Bone marrow (tissue), 2 donors: Measurements from ENCODE around the gene CTDSPL.
"Not testable (repeated sequence)": the region's sequence is repeated elsewhere in the genome, so short reads cannot be mapped to it uniquely, and the experiment has no call there.

Experiments used
- DNase-seq, 2 donors: peaks; one replicate each; lab custom pipeline; 2025; lab: John Stamatoyannopoulos, UW

CTDSPL gene, protein sequence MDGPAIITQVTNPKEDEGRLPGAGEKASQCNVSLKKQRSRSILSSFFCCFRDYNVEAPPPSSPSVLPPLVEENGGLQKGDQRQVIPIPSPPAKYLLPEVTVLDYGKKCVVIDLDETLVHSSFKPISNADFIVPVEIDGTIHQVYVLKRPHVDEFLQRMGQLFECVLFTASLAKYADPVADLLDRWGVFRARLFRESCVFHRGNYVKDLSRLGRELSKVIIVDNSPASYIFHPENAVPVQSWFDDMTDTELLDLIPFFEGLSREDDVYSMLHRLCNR

DNA sequence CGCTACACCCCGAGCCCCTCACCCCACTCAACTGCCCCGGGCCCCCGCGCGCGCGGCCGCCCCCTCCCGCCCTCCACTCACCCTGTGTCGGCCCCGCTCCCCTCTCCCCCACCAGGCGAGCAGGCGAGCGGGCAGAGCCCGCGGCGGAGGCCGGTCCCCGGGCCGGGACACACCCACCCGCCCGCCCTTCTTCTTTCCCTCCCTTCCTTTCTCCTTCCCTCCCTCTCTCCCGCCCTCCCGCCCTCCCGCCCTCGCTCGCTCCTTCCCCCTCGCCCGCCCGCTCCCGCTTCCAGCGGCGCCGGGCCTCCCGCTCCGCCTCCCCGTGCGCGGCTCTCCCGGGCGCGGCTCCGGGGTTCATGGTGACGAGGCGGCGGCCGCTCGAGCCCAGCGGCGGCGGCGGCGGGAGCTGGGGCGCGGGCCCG is at the start of gene CTDSPL:
CTDSPL (plus strand) TSS at position 261 of the 422 bp plus-strand sequence. CDS start 320 bp downstream, outside the sequence.
- DNase-seq: no peak

DNA sequence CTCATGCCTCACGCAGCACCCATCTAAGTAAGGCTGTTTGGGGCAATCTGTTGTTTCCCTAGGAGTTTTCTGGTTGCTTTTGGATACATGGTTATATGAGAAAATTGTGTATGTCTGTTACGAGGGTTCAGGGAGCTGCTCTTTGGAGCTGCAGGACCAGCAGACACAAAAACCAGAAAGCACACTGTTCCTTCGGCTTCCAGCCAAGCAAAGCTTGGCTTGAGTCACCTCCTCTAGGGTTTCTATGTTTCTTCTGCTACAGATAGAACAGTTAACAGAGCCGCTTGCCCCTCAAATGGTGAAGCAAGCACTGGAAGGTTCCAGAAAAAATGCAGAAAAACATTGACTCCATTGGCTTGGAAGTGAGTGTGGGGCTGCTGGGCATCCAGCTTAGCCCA is 49.2 kb upstream of the CTDSPL start:
- DNase-seq: no peak

DNA sequence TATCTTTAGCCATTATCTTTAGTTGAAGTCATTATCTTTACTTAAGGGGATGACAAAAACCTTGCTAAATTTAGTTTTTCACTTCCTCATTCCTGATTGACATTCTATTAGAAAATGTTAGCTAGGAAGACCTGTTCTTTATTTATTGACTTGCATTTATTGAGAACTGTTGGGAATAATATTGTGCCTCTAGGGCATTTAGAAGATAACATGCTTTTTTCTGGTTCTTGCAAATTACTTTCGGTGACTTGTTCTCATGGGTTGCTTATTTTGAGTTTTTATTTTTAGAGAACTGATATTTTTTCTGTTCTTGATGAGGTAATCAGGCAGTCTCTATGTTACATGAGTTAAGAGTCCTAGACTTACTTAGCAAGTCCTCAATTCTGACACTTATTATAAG is 48.3 kb upstream of the CTDSPL start:
- DNase-seq: no peak

DNA sequence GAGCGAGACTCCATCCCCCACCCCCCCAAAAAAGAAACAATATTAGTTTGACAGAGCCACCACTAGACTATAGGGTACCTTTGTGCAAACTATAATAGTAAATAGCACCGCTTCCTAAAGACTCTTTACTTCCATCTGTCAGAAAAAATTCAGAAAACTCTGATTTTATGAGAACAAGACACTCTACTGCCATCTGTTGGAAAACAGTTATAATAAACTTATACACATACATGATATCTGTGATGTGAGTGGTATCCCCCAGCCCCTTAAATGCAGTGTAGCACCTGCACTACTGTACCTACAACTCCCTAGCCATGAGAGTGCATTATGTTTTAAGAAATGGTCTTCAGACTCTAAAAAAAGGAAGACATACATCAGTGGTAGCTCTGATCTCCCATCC is 47.1 kb upstream of the CTDSPL start:
- DNase-seq: no peak

DNA sequence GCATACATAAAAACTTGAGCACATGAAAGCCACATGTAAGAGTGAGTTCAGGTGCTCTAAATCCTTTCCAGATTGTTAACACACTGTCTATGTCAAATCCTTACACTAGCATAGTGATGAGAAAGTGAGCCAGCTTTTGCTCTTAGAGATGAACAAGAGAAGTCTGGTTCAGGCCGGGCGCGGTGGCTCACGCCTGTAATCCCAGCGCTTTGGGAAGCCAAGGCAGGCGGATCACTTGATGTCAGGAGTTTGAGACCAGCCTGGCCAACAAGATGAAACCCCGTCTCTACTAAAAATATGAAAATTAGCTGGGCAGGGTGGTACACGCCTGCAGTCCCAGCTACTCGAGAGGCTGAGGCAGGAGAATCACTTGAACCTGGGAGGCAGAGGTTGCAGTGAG is 46.5 kb upstream of the CTDSPL start:
- DNase-seq: not testable (repeated sequence)

DNA sequence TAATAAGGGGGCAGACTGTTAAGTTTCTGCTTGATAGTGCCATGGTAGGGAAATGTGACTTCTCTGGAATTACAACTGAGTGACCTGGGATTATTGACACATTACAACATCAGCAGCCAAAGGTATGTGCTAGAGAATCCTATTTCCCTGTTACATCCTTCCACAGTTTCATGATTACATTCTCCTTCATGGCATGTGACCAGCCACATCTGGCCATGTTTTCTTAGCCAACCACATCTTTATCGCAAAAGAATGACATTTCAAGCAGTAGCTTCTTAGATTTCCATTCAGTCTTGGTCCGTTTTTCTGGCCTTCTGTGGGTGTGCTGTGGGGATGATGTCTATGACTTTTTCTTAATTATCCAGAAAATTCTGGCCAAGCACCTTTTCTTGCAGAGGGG is 45.4 kb upstream of the CTDSPL start:
- DNase-seq: no peak

DNA sequence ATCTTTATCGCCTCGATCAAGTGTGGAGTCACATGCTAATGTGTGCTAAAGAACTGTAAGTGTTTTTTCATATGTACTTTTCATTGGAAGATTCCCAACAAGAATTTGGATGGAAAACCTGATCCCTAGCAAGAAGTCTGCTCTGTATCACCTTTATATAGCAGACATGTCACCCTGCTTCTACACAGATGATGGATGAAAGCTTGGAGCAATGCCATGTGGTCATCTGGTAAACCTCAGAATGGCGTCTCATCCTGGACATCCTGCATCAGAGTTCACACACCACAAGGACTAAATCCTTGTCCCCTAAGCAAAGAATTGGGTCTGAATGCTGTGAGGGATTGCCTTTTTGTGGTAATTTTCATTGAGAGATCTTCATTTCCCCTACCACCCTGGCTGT is 42.1 kb upstream of the CTDSPL start:
- DNase-seq: no peak

DNA sequence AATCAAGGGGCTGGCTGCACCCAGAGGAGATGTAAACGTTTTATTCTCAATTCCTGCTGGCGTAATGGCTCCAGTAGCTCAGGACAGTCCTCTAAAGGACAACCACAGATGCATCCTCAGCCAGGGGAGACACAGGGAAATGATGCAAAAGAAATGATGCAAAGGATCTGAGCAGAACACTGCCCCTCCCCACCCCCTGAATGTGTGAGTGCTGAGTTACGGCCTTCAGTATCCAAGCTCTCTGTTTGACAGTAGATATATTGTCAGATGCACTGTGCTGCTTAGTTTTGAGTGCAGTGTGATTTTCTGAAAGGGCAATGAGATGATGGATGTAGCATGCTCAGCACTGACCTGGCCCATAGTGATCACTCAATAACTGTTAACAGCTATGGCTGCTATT is 41.4 kb upstream of the CTDSPL start:
- DNase-seq: no peak

DNA sequence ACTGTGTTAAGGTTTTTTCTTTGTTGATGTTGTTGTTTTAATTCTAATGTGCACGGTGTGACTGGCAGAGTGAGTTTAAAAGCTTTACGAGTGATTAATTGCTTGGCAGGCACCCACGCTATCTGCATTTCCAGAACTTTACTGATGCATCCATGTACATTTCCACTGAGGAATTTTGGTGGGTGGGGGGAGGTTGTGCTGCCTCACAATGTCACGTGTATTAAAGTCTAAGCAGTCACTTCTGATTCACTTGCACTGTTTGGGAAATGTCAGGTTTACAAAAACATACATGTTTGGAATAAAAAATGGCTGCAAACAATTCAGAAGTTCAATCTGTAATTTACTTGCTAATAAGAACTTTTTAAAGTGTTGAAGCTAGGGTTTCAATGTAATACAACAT is 38.5 kb upstream of the CTDSPL start:
- DNase-seq: no peak

DNA sequence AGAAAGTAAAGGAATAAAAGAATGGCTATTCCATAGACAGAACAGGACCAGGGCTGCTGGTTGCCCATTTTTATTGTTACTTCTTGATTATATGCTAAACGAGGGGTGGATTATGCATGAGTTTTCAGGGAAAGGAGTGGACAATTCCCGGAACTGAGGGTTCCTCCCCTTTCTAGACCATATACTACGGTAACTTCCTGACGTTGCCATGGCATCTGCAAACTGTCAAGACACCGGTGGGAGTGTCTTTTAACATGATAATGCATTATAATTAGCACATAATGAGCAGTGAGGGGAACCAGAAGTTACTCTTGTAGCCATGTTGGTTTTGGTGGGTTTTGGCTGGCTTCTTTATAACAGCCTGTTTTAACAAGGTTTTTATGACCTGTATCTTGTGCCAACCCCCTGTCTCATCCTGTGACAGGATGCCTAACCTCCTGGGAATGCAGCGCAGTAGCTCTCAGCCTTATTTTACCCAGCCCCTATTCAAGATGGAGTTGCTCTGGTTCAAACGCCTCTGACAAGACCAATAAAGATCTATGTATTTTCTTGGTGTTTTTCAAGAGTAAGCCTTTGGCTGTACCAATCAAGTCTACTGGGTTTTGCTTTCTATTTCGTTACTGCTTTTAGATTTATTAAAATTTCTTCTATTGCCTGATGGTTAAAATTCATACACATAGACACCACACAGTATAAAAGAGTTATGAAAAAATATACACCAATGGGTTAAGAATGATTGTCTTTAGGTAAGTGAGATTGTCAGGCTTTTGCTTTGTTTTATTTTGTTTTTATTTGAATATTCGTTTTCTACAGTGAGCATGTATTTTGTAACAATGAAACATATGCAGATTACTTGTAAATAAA is 37.4 kb upstream of the CTDSPL start:
- DNase-seq: no peak

DNA sequence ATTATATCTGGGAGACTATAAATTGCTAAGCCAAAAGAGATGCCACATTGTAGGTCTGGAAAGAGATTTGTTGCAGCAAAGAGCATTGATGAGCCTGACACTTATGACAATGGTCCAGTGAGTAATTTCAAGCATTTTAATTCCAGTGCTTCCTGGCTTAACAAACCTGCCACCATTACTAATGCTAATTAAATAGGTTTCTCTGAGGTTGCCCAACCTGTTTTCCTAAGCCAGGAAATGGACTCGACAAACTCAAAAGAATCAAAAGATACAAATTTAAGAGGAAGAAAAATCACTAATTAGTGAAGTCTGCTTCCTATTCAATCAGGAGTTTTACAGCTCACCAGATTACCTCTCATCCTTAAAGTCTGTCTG is 36.7 kb upstream of the CTDSPL start:
- DNase-seq: no peak

DNA sequence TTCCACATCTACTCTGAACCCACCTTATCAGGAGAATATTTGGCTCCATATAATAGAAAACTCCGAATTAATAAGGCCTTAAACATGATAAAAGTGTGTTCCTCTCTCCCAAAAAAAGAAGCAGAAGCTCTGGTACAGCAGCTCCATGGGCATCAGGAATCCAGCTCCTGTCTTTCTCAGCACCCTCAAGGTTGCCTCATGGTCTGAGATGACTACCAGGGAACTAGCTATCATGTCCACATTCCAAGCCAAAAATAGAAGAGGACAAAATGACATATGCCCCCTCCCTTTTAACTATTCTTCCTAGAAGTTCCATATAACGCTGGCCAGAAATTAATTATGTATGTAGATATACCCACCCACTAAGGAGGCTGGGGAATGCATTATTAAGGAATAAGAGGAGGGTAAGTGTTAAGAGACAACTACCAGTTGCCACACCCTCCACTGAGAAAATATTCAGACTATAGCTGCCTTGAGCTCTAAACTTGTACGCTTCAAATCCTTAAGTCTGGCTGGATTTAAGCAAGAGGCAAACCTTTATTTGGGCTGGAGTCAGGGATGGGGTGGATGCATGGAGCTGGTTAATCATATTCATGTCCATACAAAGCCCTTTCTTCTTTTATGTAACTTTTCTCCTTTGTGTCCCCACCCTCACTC is 35.8 kb upstream of the CTDSPL start:
- DNase-seq: no peak

DNA sequence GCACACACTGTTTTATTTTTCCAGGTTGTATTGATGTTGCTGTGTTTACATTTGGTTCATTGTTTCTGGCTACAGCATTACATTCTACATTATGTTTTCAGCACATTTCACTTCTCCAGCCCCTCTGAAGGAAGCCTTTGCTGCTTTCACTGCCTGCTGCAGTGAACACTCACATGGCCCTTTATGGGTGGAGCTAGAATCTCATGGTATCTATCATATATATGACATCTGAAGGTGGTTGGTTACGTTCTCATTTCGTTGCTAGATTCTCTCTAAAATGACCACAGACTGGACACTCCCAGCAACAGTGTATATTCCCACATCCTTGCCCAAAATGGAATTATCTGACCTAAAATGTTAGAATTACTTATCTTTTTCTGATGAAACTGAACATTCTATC is 35.2 kb upstream of the CTDSPL start:
- DNase-seq: no peak

DNA sequence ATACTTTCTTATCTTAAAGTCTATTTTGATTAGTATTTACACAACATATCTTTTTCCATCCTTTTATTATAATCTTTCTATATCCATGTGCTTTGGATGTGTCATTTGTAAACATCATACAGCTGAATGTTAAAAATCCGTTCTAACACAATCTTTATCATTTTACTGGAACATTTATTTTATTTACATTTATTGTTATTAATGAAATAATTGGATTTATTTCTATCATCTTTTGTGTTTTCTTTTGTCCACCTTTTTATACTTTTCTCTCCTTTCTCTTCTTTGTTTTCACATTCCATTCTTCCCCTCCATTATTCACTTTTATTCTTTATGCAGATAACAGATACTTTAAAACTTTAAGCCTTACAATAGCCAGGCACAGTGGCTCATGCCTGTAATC is 34.7 kb upstream of the CTDSPL start:
- DNase-seq: no peak

DNA sequence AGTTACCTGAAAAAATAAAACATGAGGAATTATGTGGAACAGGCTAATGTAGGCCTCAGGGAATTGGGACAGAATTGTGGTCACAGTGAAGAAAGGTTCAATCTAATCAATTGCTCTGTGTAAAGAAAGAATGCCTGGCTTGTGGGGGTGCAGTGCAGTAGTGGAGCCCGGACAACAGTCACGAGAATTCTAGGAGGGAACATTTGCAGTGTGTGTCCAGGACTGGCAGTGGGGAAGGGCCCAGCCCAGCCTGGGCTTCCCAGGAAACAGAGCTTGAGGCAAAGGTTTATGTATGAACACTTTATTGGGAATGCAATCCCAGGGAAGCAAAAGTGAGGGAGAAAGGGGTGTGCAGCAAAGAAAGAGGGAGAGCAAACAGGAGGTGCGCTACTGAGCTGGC is 29.2 kb upstream of the CTDSPL start:
- DNase-seq: no peak

DNA sequence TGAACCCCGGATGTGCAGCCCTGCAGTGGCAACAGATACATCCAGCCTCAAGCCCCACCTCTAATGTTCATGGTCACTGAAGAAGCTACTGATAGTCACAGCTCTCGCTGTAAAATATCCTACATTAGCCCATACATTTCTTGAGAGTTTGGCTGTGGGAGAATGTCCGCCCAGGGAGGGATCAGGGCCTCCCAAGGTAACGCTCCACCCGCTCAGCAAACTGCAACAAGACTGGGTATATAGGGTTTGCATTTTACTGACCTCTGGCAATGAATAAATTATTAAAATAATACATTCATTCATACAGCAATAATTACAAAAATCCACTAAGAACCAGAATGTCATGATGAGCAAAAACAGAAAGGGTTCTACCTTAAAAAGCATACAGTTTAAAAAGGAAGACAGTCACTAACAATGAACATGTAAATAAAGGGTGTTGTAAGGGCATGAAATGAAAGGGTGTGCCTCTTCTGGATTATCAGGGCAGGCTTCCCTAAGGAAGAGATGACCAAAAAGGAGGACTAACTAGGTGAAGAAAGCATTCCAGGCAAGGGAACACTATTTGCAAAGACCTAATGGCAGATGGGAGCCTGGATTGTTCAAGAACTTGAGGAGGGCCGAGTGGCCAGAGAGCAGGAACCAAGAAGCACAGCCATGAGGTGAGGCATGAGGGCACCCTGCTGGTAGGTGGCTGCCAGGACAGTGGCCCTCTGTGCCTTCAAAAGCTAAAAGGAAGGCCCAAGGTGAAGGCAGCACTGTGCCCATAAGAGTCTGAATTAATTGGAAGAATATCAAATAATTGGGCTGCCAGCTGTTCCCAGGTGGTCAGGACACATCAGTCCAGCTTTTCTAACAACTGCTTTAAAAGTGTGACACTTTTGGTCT is 28.1 kb upstream of the CTDSPL start:
- DNase-seq: no peak

DNA sequence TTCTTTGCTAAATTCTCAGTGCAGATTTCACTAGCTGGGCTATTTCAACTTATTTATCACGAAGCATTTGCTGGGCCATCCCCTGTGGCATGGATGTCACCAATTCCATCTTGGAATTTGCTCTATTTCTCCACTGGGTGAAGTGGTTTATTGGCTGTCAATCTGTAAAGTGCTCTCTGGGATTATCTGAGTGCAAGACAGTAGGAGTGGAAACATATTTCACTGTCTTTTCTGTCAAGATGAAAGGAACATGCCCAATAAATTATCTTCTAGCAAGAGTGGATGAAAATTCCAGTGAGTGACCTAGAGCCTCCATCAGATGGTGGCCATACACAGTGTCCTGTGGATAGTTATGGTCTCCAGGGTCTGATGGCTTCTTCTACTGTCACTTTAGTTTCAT is 25.1 kb upstream of the CTDSPL start:
- DNase-seq: no peak

DNA sequence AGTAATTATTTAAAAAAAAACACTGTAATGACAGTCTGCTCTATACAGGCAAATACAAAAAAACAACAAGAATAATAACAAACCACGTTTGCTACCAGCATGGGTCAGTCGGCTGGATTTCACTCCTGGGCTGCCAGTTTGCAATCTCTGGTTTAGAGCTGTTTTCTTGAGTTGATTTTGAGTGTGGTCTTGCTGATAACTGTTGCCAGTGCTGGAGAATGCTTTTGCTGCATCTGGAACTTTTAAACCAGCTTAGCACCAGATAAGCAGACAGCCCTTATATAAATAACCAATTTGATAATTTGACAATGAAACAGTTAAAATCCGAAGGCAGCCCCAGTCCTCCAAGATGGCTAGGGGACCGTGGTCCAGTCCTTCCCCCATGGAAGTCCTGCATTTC is 14.0 kb upstream of the CTDSPL start:
- no peak for DNase-seq

DNA sequence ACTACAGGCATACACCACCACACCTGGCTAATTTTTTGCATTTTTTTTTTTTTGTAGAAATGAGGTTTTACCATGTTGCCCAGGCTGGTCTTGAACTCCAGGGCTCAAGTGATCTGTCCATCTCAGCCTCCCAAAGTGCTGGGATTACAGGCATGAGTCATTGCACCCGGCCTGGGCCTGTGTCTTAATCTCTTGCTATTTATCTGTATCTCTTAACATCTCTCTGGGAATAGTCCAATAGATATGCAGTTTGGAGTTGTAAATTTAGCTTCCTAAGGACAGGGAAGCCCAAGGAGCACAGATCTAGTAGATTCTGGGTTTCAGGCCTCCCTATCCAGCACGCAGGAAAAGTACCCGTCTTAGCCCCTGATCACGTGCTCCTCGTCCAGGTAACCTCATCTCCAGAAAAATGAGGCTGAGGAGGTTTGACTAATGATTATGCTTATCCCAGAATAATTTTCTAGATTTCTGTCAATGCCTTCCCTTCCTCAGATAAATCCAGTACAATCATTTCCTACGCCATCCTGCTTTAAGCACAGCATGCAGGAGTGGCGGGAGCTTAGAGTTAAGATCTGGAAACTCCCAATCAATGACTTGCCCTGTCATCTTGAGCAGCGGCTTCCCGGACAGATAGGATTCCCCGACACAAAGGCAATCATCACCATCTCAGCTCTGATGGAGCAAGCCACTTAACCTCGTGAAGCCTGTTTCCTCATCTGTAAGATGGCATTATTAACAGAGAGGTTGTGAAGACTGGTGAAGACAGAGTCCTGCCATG is 12.3 kb upstream of the CTDSPL start:
- no peak for DNase-seq

DNA sequence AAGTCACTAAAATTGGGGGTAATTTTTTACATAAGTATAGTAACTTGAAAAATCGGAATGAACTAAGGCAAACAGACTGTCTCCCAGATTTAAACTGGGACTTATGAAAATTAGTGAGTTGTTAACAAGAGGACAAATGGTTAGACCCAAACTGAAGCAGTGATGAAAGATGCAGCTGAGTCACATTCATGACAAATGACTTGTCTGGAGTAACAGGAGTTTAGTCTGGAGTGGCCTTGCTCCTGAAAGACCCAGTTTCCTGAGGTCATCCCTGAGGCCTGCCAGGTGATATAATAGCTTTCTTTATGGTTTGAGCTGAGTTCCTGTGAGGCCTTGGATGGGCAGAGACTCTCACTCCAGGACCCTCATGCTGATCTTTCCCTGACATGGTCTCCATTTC is 9.6 kb upstream of the CTDSPL start:
- DNase-seq: no peak

DNA sequence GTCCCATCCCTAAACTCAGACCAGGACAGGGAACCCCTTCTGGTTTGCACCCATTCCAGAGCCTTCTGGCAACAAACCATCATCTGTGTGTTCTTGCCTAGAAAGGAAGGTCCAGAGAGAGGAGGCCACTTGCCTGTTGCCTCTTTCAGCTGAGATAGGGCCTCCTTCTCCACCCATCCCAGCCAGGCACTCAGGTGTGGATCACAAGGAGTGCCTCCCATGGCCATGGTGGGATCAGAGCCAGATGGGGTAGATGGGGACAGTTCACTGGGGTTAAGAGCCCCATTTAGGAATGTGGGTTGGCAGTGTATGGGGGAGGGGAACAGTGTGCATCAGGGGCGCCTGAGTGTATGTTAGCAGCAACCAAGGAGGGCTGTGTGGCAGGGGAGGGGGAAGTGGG is 8.9 kb upstream of the CTDSPL start:
- no peak for DNase-seq
